Pericardium fibroblast (primary cell): ENCODE measurements around the gene SEC23IP. TPM values are rescaled to one million over a fixed set of nuclear protein-coding genes. Genes with fewer than 3 reads are reported as not detected.

Experiments
- total RNA-seq: library from RNA; depleted of rRNA; stranded (reverse); fragments of >200 nt; gene quantifications from 2 replicates; pipeline ENCODE4 v1.2.3, GENCODE V29; 2015

Gene SEC23IP
- total RNA-seq = 14.6 and 14.8 TPM in 2 replicates

DNA sequence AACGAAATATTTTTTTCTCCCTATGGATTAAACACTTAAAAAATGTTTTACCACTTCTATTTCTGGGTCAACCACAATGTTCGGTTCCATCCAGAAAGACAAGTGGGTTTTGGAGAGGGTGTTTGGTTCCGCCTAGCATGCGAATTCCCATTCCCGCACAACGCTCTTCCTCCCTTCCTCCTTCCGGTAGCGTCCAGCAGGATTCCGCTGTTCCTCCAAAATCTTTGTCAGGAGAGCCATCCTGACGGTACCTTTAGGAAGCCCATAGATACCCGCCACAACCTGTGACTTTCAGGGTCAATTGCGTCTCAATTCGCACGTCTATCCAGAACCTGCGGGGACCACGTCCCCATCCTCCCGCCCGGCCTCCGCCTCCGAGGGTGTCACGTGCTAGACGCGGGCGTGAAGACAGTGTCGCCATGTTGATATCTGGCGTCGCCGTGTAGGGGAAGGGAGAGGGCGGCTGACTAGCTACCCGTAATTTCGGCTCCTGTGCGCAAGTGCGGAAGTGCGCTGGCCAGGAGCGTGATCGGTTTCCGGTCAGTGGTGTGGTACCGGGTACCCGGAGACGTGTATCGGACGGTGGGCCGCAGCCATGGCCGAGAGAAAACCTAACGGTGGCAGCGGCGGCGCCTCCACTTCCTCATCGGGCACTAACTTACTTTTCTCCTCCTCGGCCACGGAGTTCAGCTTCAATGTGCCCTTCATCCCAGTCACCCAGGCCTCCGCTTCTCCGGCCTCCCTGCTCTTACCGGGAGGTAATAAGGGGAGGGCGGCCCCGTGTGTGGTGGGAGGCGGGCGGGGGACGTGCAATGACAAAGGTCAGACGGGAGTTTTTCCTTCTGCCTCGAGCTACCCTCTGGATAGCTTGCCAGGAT, at the start of gene SEC23IP:
SEC23IP (plus strand) TSS at position 543 of the 878 bp plus-strand sequence; CDS start at position 596, 53 bp downstream.

GRCh38 chr10:119872610-119872859, 20.0 kb upstream of the SEC23IP start, which contains the start of gene MCMBP:
Gene MCMBP (minus strand): TSS chr10:119872843. CDS start chr10:119872584, 259 bp downstream.

Other genes with a start within 250 kb of the SEC23IP start
- 44.4 and 52.6 TPM in 2 replicates for gene BAG3, start 241.3 kb upstream of the SEC23IP start, total RNA-seq
- 12.4 and 13.4 TPM in 2 replicates for gene INPP5F, start 166.7 kb upstream of the SEC23IP start, total RNA-seq
- 28.9 and 38.2 TPM in 2 replicates for gene MCMBP, start 19.9 kb upstream of the SEC23IP start, total RNA-seq